HG02884 (cell line): ENCODE data around the gene COMMD2.

Experiments used
- ATAC-seq: cut with Tn5 transposase; IDR thresholded peaks from one replicate; pipeline ENCODE4 v1.9.1; 2021; ENCODE audit warnings: mild to moderate bottlenecking, moderate library complexity; ENCODE audit not compliant: unreplicated experiment

Gene COMMD2

DNA sequence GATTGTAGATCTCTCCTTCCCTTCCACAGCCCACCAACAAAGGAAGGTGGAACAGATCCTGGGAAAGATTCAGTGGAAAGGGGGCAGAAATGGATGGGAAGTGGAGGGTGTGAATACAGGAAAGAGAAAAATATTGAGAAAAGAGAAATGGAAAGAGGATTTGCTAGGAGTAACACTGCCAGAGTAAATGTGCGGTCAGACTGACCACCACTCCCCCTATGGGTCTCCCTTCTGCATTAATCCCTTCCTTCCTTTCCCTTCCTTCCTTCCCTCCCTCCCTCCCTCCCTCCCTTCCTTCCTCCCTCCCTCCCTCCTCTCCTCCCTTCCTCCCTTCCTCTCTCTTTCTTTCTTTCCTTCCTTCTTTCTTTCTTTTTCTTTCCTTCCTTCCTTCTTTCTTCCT, 12.0 kb upstream of the COMMD2 start:
- ATAC-seq, result no peak

DNA sequence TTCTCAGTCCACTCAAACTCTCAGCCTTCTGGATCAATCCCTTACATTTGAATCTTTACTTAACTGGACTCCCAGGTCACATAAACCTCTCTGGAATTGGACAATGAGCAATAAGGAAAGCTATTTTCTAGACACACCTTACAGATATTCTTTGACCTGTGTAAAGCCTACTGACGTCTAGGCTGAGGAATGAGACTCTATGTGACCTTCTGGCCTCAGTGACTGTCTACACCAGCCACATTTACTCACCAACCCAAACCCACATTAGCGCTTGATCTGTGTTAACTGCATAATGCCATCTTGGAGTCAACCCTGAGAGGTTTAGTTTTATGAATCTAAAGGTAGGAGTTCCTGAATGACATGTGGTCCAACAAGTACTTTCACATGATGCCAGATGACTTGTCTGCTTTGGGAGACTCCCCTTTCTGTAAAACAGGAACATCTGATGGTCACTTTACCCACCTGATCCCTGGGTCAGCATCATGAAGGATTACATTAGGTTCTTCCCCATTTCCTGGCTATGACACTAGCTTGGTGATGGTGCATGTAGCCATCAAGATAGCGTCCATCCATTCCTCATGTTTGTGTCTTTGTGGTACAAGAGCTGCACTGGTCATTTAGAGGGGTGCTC, 11.4 kb upstream of the COMMD2 start:
- no peak for ATAC-seq

GRCh38 chr3:149753717-149754116, 1.4 kb upstream of the COMMD2 start:
- no peak for ATAC-seq

GRCh38 chr3:149752788-149753136, 473 bp upstream of the COMMD2 start:
- ATAC-seq, result peak; percentile 12

- ATAC-seq, result no peak
Observed at GRCh38 chr3:149751551-149751950, 738 bp downstream of the COMMD2 start.

DNA sequence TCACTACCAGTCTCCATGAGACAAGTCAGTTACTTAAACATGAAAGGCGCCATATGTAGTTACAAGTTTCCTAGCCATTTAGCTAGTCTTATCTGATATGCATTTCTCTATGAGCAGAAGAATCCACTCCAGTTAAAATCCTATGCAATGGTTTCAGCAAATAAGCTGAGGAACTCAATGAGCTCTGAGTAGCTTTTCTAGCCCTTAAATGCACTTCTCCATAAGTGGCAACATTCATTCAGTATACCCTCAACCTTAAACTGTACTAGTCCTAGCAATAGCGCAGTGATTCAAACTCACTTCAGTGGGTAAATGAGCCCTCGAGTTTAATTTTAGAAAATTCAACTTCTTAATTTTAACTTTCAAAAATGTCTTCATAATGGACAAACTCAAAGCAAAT, 7.7 kb downstream of the COMMD2 start:
- no peak for ATAC-seq

GRCh38 chr3:149744151-149744550, 8.1 kb downstream of the COMMD2 start:
- no peak for ATAC-seq

DNA sequence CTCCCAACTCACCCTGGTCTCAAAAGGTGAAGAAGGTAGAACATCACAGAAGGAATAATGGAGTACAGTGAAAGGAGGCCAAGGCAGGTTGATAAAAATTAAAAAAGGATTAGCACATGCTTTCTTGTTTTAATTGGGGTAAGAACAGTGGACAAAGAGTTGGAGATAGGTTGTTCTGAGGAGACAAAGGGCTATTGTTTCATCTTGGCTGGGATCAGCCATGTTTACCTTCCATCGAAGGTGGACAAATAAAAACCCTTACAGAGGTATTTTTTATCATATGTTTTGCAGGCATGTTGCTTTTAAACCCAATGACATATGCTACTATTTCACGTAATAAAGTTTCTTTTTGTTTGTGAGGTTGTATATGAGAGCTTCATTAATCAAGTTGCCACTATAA, 12.9 kb downstream of the COMMD2 start:
- no peak for ATAC-seq

GRCh38 chr3:149738876-149739275, 13.4 kb downstream of the COMMD2 start:
- ATAC-seq, result no peak

GRCh38 chr3:149736953-149737205, 15.4 kb downstream of the COMMD2 start:
- no peak for ATAC-seq

DNA sequence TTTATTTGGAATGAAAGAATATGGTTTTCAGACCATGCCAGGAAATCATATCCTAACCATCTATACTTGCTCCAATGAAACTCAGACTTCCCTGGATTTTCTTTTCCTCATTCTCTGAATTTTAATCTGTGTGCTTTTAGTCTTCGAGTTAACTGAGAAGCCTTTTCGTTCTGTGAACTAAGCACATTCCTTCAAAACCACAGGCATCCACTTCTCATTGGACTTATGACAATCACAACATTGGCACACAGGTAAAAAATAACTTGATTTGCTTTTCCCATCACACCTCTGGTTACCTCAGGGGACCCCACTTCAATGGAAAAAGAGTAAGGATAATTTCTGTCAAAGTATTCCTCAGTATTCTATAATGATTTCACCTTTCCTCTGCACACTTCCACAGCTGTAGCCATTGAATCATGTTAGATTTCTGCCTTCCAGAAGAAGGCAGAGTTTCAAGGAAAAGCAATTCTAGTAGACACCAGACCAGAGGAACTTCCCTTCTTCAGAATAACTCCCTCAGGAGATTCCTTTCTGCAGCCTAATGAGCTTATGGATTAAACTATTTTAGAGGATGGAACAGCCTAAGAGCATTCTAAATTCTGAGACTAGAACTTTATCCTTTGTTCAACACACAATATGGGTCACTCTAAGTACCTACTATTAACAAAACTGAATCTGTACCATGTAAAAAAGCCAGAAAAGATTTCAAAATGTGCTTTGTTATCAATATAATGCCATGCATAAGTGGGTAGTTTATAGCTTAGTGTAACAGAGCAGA, 15.9 kb downstream of the COMMD2 start:
- no peak for ATAC-seq

GRCh38 chr3:149732234-149732633, 20.1 kb downstream of the COMMD2 start:
- ATAC-seq, result no peak

- ATAC-seq, result no peak
Observed at GRCh38 chr3:149727656-149728055, 24.6 kb downstream of the COMMD2 start.

DNA sequence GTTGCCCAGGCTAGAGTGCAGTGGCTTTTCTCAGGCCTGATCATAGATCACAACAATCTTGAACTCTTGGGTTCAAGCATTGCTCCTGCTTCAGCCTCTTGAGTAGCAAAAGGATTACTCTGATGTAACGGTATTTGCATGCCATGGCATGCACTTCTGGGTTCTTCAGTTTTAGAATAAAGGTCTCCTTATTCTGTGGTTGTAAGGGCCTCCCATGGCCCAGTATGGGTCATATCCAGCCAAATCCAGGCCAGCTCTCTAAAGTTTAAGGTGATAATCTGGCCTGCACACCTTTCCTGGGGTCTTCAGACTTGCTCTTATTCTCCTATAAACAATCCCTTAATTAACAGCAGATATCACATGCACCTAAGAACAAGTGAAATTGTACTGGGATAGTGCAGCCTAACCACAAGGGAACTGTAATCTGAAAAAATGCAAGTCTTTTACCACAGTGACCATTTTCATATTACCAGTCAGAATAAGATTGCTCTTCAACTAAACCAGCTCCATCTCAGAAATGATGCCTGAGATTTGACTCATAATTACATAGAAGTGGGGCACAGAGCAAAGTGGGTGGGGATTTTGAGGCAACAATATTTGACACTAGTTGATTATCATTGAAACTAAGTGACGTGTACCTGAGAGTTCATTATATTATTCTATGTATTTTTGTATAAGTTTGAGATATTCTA, 25.4 kb downstream of the COMMD2 start:
- ATAC-seq, result peak; percentile 90

GRCh38 chr3:149723781-149724180, 28.5 kb downstream of the COMMD2 start:
- no peak for ATAC-seq

- no peak for ATAC-seq
Observed at GRCh38 chr3:149720918-149721317, 31.4 kb downstream of the COMMD2 start.

GRCh38 chr3:149717391-149718056, 34.8 kb downstream of the COMMD2 start:
- no peak for ATAC-seq

DNA sequence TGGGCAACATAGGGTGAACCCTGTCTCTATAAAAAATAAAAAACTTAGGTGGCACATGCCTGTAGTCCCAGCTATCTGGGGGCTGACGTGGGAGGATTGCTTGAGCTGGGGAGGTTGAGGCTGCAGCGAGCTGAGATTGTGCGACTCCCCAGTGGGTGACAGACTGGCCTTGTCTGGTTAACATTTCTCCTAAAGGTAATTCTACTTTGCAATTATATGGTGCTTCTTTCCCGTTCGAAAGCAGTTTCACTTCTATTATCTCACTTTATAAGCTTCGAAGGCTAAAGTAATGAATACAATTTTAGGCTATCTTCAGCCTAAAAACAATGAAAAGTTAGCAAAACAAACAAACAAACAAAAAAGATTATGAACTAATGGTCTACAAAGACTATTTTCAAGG, 35.3 kb downstream of the COMMD2 start:
- no peak for ATAC-seq

- no peak for ATAC-seq
Observed at GRCh38 chr3:149715247-149715646, 37.0 kb downstream of the COMMD2 start.

DNA sequence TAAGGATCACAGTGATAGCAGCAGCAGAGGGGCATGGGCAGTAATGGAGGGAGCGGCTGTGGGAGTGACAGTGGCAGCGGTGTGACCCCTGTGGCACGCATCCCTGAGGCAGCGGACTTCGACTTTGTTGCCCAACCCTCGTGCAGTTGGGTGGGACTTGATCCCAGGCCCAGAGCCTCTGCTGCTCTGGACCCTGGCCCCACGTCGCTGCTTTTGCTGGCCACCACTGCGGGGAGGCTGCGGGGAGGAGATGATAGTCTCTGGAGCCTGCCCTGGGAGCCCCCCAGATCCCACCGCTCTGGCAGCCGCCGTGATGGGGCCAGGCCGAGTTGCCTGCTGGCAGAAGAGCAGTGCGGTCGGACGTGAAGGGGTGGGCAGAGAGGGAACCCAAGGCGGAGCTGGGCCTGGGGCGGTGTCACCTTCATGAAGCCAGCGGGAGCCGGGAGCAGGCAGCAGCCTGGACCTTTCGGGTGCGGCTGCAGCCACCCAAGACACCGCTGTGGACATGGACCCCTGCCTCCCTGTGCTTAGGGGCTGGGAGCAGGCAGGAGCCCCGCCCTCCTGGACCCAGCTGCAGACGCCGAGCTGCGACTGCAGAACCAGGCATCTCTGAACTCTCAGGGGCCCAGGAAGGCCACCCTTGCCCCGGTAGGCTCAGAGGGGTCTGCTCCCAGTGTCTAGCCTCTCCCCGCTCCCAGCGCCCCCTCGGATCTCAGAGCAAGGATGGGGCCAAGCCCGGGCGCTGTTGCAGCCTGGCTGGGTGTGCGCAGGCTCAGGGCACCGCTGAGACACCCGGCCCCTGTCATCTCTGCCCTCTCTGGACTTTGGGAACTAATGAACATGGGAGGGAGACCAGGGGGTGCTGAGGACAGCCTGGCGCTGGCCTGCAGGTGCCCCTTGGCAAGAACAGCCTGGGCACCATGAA, 38.3 kb downstream of the COMMD2 start:
- ATAC-seq, result no peak

- ATAC-seq, result no peak
Observed at GRCh38 chr3:149706905-149707304, 45.4 kb downstream of the COMMD2 start.
